T-helper 17 cell (primary cell): Measurements from ENCODE around the gene UTP4. TPM values are rescaled to one million over a fixed set of nuclear protein-coding genes. Genes with fewer than 3 reads are reported as not detected.

Source experiments
- ATAC-seq: fragments of 150-1000 bp; cut with Tn5 transposase; 2 replicates; pipeline ENCODE4 v1.10.0; 2021; ENCODE audit warnings: mild to moderate bottlenecking, moderate library complexity
- DNase-seq, 3 donors: peaks; one replicate each; pipeline versions ENCODE4 v3.0.0 to v3.0.0-alpha.2; 2020 to 2021
- H3K9me3 ChIP-seq: one replicate; pipeline ENCODE4 v1.7.0; 2013; ENCODE audit warnings: low read length, mild to moderate bottlenecking; ENCODE audit not compliant: control insufficient read depth, poor library complexity, severe bottlenecking
- H3K27ac Mint-ChIP-seq: one replicate; pipeline ENCODE4 v1.8.0; 2022; ENCODE audit warnings: mild to moderate bottlenecking, moderate library complexity, mixed read lengths
- H3K27me3 Mint-ChIP-seq: one replicate; pipeline ENCODE4 v1.8.0; 2022; ENCODE audit warnings: mixed read lengths
- H3K36me3 Mint-ChIP-seq: one replicate; pipeline ENCODE4 v1.8.0; 2022; ENCODE audit warnings: low read depth, mixed read lengths
- H3K4me1 Mint-ChIP-seq: one replicate; pipeline ENCODE4 v1.8.0; 2022; ENCODE audit warnings: mild to moderate bottlenecking, mixed read lengths
- H3K4me3 Mint-ChIP-seq: one replicate; pipeline ENCODE4 v1.8.0; 2022; ENCODE audit warnings: mild to moderate bottlenecking, moderate library complexity, mixed read lengths
- total RNA-seq, 4 donors: library from RNA in 2 of 4; stranded (reverse) in 2 of 4; gene quantifications; one replicate each; pipeline ENCODE4 v1.2.3 and lab custom pipeline; 2022 to 2026

The UTP4 gene
- total RNA-seq, 2 donors from 2014 or later = 29.4 to 47.2 TPM

- Mint-ChIP-seq H3K27me3 (peaks cover 63% of the 10 kb centered on the region), H3K36me3 (peaks cover 7% of the 10 kb centered on the region), H3K4me1 (peaks cover 20% of the 10 kb centered on the region), H3K4me3 (peak within 1 kb of the TSS; percentile 90), H3K27ac (no peak within 1 kb of the TSS)
- H3K9me3 ChIP-seq = no peaks in the 10 kb centered on the region
- no peak for DNase-seq
- ATAC-seq = peak; percentile 75
Measured at GRCh38 chr16:69105501-69106361, 26.7 kb upstream of the UTP4 start, which contains the start of gene HAS3. TSS of gene HAS3 (plus strand) at chr16:69105653. CDS start at chr16:69109396, 3,743 bp downstream.

- Mint-ChIP-seq H3K27ac (no peak overlapping the region), H3K27me3 (peaks cover 53% of the 10 kb centered on the region), H3K4me3 (peak overlapping the region; percentile 83), H3K36me3 (peaks cover 5% of the 10 kb centered on the region), H3K4me1 (peaks cover 20% of the 10 kb centered on the region)
- ATAC-seq (no peak), DNase-seq (no peak)
- no peaks in the 10 kb centered on the region for H3K9me3 ChIP-seq
Measured at GRCh38 chr16:69106491-69107315, 25.7 kb upstream of the UTP4 start.

- Mint-ChIP-seq H3K27me3 (peaks cover 51% of the 10 kb centered on the region), H3K4me3 (peak overlapping the region; percentile 83), H3K36me3 (peaks cover 5% of the 10 kb centered on the region), H3K4me1 (peaks cover 20% of the 10 kb centered on the region), H3K27ac (no peak overlapping the region)
- H3K9me3 ChIP-seq = no peaks in the 10 kb centered on the region
- ATAC-seq = no peak
- DNase-seq = no peak
Measured at GRCh38 chr16:69107316-69107962, 25.0 kb upstream of the UTP4 start.

- H3K9me3 ChIP-seq = no peaks in the 10 kb centered on the region
- no peak overlapping the region for H3K27ac Mint-ChIP-seq
- H3K36me3 Mint-ChIP-seq = peaks cover 5% of the 10 kb centered on the region
- ATAC-seq (no peak), DNase-seq (no peak)
- H3K4me3 Mint-ChIP-seq = no peak overlapping the region
- H3K4me1 Mint-ChIP-seq = peaks cover 24% of the 10 kb centered on the region
- peaks cover 42% of the 10 kb centered on the region for H3K27me3 Mint-ChIP-seq
Measured at GRCh38 chr16:69108064-69108904, 24.2 kb upstream of the UTP4 start.

GRCh38 chr16:69108905-69109252 lies 23.6 kb upstream of the UTP4 start:
- DNase-seq (no peak), ATAC-seq (no peak)
- peaks cover 39% of the 10 kb centered on the region for H3K27me3 Mint-ChIP-seq
- no peak overlapping the region for H3K4me3 Mint-ChIP-seq
- H3K36me3 Mint-ChIP-seq = peaks cover 5% of the 10 kb centered on the region
- no peaks in the 10 kb centered on the region for H3K9me3 ChIP-seq
- no peak overlapping the region for H3K27ac Mint-ChIP-seq
- H3K4me1 Mint-ChIP-seq = peaks cover 24% of the 10 kb centered on the region

- Mint-ChIP-seq H3K27ac (no peak overlapping the region), H3K36me3 (peaks cover 6% of the 10 kb centered on the region), H3K4me1 (peaks cover 25% of the 10 kb centered on the region), H3K27me3 (peaks cover 36% of the 10 kb centered on the region), H3K4me3 (no peak overlapping the region)
- ATAC-seq (no peak), DNase-seq (no peak)
- H3K9me3 ChIP-seq = no peaks in the 10 kb centered on the region
Measured at GRCh38 chr16:69109486-69110270, 22.8 kb upstream of the UTP4 start.

- Mint-ChIP-seq H3K4me1 (peaks cover 25% of the 10 kb centered on the region), H3K36me3 (peaks cover 10% of the 10 kb centered on the region), H3K4me3 (no peak overlapping the region), H3K27ac (no peak overlapping the region), H3K27me3 (peaks cover 31% of the 10 kb centered on the region)
- no peaks in the 10 kb centered on the region for H3K9me3 ChIP-seq
- no peak for DNase-seq
- no peak for ATAC-seq
Measured at GRCh38 chr16:69110406-69110805, 22.0 kb upstream of the UTP4 start.

- no peak overlapping the region for H3K27ac Mint-ChIP-seq
- ATAC-seq (no peak), DNase-seq (no peak)
- H3K4me3 Mint-ChIP-seq = no peak overlapping the region
- peaks cover 10% of the 10 kb centered on the region for H3K36me3 Mint-ChIP-seq
- H3K9me3 ChIP-seq = no peaks in the 10 kb centered on the region
- H3K4me1 Mint-ChIP-seq = peaks cover 21% of the 10 kb centered on the region
- peaks cover 27% of the 10 kb centered on the region for H3K27me3 Mint-ChIP-seq
Measured at GRCh38 chr16:69111216-69111875, 21.1 kb upstream of the UTP4 start.

- Mint-ChIP-seq H3K36me3 (peaks cover 10% of the 10 kb centered on the region), H3K4me1 (peaks cover 19% of the 10 kb centered on the region), H3K27me3 (peaks cover 25% of the 10 kb centered on the region), H3K4me3 (no peak overlapping the region), H3K27ac (no peak overlapping the region)
- DNase-seq (no peak), ATAC-seq (no peak)
- H3K9me3 ChIP-seq = no peaks in the 10 kb centered on the region
Measured at GRCh38 chr16:69111876-69112230, 20.6 kb upstream of the UTP4 start.

GRCh38 chr16:69112285-69113129 lies 19.9 kb upstream of the UTP4 start:
- peaks cover 15% of the 10 kb centered on the region for H3K4me1 Mint-ChIP-seq

GRCh38 chr16:69113216-69113615 lies 19.2 kb upstream of the UTP4 start:
- no peak overlapping the region for H3K27ac Mint-ChIP-seq
- DNase-seq = no peak
- peaks cover 15% of the 10 kb centered on the region for H3K4me1 Mint-ChIP-seq
- ATAC-seq = no peak
- H3K27me3 Mint-ChIP-seq = peaks cover 15% of the 10 kb centered on the region
- no peaks in the 10 kb centered on the region for H3K9me3 ChIP-seq
- peaks cover 10% of the 10 kb centered on the region for H3K36me3 Mint-ChIP-seq
- H3K4me3 Mint-ChIP-seq = no peak overlapping the region

More at GRCh38 chr16:69112285-69113129, 19.9 kb upstream of the UTP4 start:
- no peak overlapping the region for H3K27ac Mint-ChIP-seq
- H3K27me3 Mint-ChIP-seq = peaks cover 20% of the 10 kb centered on the region
- H3K4me3 Mint-ChIP-seq = no peak overlapping the region
- H3K9me3 ChIP-seq = no peaks in the 10 kb centered on the region
- H3K36me3 Mint-ChIP-seq = peaks cover 10% of the 10 kb centered on the region
- ATAC-seq (peak; percentile 70), DNase-seq (peak in 1 of 3 donors; percentile 35)
